ENCODE data around the gene NDUFA5. TPM values are rescaled to one million over a fixed set of nuclear protein-coding genes. Genes with fewer than 3 reads are reported as not detected.
"Not testable (repeated sequence)": the region's sequence is repeated elsewhere in the genome, so short reads cannot be mapped to it uniquely, and the experiment has no call there.

Gene NDUFA5
- total RNA-seq, 1 donor from 2014 or later: 105 TPM

GRCh38 chr7:123526533-123526932 is 31.1 kb downstream of the NDUFA5 start:
- DNase-seq (ENCODE audit: low read depth): not testable (repeated sequence)

- DNase-seq (ENCODE audit: low read depth): peak; percentile 4
Measured at GRCh38 chr7:123522066-123522465, 35.6 kb downstream of the NDUFA5 start.

GRCh38 chr7:123505221-123505620 is 52.4 kb downstream of the NDUFA5 start:
- DNase-seq (ENCODE audit: low read depth): no peak

- peak; percentile 7 for DNase-seq (ENCODE audit: low read depth)
Measured at GRCh38 chr7:123502201-123502600, 55.4 kb downstream of the NDUFA5 start.

GRCh38 chr7:123500878-123501489 is 56.6 kb downstream of the NDUFA5 start:
- DNase-seq (ENCODE audit: low read depth): no peak

- DNase-seq (ENCODE audit: low read depth): no peak
Measured at GRCh38 chr7:123499211-123499970, 58.2 kb downstream of the NDUFA5 start.

GRCh38 chr7:123498601-123499000 is 59.0 kb downstream of the NDUFA5 start:
- DNase-seq (ENCODE audit: low read depth): no peak

- DNase-seq (ENCODE audit: low read depth): no peak
Measured at GRCh38 chr7:123498031-123498430, 59.6 kb downstream of the NDUFA5 start.

- peak; percentile 75 for DNase-seq (ENCODE audit: low read depth)
Measured at GRCh38 chr7:123494193-123494796, 63.3 kb downstream of the NDUFA5 start.

GRCh38 chr7:123492485-123492884 is 65.1 kb downstream of the NDUFA5 start:
- no peak for DNase-seq (ENCODE audit: low read depth)

Other genes starting within 250 kb of the NDUFA5 start
- 0.99 and 1.1 TPM in 2 replicates for gene IQUB, start 23.2 kb downstream of the NDUFA5 start, total RNA-seq
- 0.37 TPM in 1 of 2 replicates, not detected in the other for gene ASB15, start 44.0 kb upstream of the NDUFA5 start, total RNA-seq
- gene LMOD2, start 98.0 kb upstream of the NDUFA5 start, total RNA-seq: 125 and 182 TPM in 2 replicates
- gene WASL, start 191.2 kb upstream of the NDUFA5 start, total RNA-seq: 24.4 and 32.2 TPM in 2 replicates

Data from myocyte (in vitro differentiated cells).